Frontal cortex (tissue), 4 donors: ENCODE measurements around the gene KCNMB2. TPM values are rescaled to one million over a fixed set of nuclear protein-coding genes. Genes with fewer than 3 reads are reported as not detected.
A peak's percentile ranks its signal among the peaks of the same experiment; 100 is the strongest.
"Not testable (repeated sequence)": the region's sequence is repeated elsewhere in the genome, so short reads cannot be mapped to it uniquely, and the experiment has no call there.

ENCODE experiments used
- DNase-seq, 2 donors: peaks; one replicate each; pipeline ENCODE4 v3.0.0; 2012; ENCODE audit warnings: low spot score in 2 of 2
- FAIRE-seq: peaks from 2 replicates; lab custom pipeline; 2012; peaks lifted over from hg19 to GRCh38; lab: Jason Lieb, UNC
- total RNA-seq: library from RNA; depleted of rRNA; stranded (reverse); fragments of >200 nt; gene quantifications from one replicate; pipeline ENCODE4 v1.2.3, GENCODE V29; 2014
- donor health status: control.
- donor health status: control.
- donor health status: control.

Gene KCNMB2
- total RNA-seq, 1 donor from 2014 or later, result 15.1 TPM

DNA sequence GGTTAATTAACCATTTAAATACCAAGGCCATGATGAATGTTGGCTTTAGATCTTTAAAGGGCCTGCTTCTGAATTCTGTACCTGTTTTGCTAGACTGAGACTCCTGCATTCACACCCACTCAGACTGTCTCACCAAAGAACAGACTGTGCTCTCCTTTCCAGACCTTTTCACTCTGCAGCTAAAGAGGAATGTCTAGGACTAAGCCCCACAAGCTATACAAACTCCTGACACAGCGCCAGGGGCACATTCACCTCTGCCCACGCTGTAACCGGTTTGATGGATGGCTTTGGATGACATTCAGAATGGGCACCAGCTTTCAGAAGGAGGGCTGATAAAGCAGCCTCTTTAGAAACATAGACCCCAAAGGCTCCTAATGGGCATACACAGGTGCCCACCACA is 200.1 kb downstream of the KCNMB2 start:
- FAIRE-seq (no peak), DNase-seq (no peak)

DNA sequence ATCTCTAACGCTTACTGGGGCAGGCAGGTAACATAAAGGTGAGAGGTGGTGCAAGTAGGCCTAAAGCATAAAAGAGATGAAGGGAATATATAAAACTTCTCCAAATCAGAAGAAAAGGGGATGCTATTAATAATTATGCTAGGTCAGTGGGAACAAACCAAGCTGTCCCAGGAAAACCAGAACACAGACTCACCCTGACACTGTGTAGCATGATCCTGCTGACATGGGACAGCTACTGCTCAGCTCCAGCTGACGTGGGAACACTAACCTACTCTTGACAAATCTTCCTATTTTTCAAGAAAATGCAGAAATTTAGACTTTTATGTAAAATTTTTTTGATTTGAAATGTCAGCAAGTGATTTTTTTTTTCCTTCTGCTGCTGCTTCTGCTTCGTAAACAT is 203.5 kb downstream of the KCNMB2 start:
- FAIRE-seq (no peak), DNase-seq (no peak)

- no peak for FAIRE-seq
- no peak for DNase-seq
Observed at GRCh38 chr3:178741020-178741419, 204.8 kb downstream of the KCNMB2 start.

- DNase-seq, result no peak
- FAIRE-seq, result no peak
Observed at GRCh38 chr3:178743297-178743696, 207.1 kb downstream of the KCNMB2 start.

DNA sequence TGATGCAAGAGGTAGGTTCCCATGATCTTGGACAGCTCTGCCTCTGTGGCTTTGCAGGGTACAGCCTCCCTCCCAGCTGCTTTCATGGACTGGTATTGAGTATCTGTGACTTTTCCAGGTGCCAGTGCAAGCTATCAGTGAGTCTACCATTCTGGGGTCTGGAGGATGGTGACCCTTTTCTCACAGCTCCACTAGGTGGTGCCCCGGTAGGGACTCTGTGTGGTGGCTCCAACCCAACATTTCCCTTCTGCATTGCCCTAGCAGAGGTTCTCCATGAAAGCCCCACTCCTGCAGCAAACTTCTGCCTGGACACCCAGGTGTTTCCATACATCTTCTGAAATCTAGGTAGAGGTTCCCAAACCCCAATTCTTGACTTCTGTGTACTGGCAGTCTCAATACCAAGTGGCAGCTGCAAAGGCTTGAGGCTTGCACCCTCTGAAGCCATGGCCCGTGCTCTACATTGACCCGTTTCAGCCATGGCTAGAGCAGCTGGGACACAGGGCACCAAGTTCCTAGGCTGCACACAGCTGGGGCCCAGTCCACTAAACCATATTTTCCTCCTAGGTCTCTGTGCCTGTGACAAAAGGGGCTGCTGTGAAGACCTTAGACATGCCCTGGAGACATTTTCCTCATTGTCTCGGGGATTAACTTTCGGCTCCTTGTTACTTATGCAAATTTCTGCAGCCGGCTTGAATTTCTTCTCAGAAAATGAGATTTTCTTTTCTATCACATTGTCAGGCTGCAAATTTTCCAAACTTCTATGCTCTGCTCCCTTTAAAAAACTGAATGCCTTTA is 209.8 kb downstream of the KCNMB2 start:
- not testable (repeated sequence) for FAIRE-seq, DNase-seq

- DNase-seq (no peak), FAIRE-seq (no peak)
Observed at GRCh38 chr3:178748874-178749273, 212.6 kb downstream of the KCNMB2 start.

GRCh38 chr3:178749471-178749870 is 213.2 kb downstream of the KCNMB2 start:
- DNase-seq (no peak), FAIRE-seq (no peak)

DNA sequence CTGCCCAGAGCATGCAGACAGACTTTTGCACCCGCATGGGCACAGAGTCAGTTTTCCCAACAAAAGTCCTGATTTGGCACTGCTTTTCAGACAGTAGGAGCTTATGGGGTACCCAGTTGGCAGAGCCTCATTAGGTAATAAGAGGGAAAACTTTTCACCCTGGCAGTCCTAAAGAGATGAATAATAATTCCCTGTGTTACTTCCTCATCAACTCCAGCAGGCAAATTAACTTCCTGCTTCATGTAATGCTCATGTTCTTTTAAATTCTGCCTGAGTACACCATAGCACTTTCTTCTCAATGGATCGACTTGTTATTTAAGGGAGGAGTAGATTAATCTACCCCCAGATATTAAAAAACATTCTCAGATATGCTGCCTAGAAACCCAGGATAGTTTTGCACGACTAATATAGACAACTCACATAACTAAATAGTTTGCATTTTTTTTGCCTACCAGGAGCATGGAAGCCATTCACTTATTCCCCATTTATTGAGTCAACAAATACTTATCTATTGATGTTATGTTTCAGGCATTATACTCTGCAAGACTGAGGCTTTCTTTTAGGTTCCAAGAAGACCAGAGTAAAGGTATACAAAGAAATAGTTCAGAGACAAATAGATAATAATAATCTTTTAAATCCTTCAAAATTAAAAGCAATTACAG is 214.5 kb downstream of the KCNMB2 start:
- DNase-seq (no peak), FAIRE-seq (no peak)

- DNase-seq (no peak), FAIRE-seq (no peak)
Observed at GRCh38 chr3:178752843-178753242, 216.6 kb downstream of the KCNMB2 start.

GRCh38 chr3:178754852-178755510 is 218.7 kb downstream of the KCNMB2 start:
- FAIRE-seq (no peak), DNase-seq (no peak)

DNA sequence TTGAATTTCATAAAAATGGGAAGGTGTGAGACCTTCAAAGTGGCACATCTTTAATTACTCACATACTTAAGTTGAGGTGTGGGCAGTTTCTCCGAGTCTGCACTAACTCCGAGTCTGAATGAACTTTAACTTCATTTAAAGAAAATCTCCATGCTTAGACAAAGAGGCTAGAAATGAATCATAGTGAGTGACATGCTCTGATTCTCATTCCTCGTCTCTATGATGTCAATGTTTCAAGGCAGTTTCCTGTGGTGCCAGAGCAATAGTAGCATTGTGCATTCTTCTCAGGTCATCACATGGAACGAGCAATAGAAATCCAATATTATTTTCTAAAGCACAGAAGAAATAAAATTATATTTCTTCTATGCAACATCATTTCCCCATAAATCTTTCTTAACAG is 224.8 kb downstream of the KCNMB2 start:
- no peak for FAIRE-seq

DNA sequence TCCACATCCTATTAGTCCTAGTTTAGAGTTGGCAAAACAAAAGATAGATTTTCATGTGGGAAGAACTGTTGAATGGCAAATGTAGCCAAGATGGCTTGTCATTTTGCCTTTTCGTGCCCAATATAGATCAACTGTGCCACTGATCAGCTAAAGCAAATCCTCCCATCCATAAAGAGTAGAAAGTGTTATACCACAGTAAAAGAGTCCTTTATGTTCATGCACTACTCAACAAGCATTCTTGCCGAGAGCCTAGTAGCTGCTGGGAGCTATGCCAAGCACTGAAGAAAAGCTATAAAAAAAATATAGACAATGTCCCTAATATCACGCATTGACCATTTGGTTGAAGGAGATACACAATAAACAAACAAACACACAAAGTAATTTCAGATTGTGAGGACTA is 225.2 kb downstream of the KCNMB2 start:
- FAIRE-seq, result no peak
- no peak for DNase-seq

More for the DNA sequence above, 224.8 kb downstream of the KCNMB2 start:
- no peak for DNase-seq

DNA sequence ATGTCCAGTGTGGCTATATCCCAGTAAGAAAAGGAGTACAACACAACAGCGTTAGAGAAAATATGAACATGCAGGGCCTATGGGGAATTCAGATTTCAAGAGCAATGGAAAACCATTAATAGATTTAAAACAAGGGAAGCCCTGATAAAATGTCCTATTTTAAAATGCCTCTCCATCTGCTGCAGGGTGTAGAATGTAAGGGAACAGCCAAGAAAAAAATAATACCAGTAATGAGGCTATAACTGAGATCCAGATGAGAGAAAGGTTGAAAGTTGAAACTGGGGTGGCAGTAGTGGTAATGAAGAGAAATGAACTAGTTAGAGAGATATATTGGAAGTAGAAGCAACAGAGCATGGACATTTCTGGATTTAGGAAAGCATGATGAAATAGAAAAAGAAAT is 226.1 kb downstream of the KCNMB2 start:
- no peak for DNase-seq
- FAIRE-seq, result no peak

GRCh38 chr3:178765472-178765871 is 229.2 kb downstream of the KCNMB2 start:
- DNase-seq (no peak), FAIRE-seq (no peak)

GRCh38 chr3:178767581-178767980 is 231.3 kb downstream of the KCNMB2 start:
- FAIRE-seq, result no peak
- DNase-seq, result no peak

DNA sequence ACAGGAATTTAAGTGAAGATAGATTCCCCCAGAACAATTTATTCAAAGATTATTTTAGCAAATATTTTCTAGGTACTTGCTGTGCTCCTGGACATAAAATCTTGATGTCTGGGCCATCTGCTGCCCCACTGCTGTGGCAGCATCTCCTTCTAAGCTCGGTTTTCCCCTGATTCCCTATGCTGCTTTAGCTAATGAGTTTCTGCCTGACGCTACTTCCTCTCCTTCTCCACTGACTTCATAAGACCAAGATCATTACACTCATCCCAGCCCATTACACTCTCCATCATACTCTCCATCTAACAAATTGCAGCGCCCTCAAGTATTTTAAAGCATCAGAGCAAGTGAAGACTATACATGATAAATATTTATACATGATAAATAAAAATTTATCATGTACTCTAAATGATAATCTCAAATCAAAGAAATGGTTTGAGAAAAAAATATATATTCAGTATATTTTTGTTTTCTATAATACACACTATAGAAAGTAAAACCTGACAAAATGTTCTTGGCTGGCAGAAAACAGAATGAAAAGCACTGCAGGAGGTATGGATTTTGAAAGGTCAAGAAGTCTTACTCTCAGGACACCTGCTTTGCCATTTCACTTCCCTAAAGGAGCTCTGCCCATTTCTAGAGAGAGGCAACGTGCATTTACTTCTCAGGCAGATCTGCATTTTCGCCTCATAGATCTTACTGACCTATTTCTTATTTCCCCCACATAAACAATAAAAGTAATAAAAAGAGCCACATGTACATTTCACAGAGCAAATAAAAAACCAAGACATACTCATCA is 232.0 kb downstream of the KCNMB2 start:
- no peak for FAIRE-seq
- no peak for DNase-seq

DNA sequence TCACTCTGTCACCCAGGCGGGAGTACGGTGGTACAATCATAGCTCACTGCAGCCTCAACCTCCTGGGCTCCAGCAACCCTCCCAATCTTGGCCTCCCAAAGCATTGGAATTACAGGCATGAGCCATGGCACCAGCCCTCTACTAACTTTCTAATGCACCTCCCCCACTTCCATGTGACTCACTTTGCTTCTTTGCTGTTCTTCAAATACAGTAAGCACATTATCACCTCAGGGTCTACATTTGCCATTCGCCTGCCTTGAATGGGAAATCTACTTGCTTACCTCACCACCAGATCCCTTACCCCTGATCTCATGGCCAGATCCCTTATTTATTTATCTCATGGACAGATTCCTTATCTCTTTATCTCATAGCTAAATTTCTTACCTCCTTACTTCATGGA is 235.3 kb downstream of the KCNMB2 start:
- FAIRE-seq (no peak), DNase-seq (no peak)

DNA sequence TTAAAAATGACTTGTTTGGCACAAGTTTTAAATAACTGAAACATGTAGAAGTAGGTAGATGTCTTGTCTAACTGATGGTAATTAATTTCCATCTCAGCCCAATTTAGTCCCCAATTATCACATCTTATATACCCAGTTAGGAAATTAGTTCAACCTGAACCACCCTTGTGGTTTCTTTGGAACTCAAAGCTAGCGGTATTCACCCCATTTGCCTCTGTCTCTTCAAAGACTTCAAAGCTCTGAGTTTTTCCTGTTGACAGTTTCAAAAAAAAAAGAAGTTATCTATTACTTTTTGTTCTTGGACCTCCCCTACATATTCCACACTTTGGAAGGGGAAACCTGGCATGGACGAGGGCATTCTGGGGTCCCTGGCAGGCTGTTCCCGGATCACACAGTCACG is 236.5 kb downstream of the KCNMB2 start:
- DNase-seq (no peak), FAIRE-seq (no peak)

GRCh38 chr3:178773358-178773757 is 237.1 kb downstream of the KCNMB2 start:
- FAIRE-seq (no peak), DNase-seq (no peak)

DNA sequence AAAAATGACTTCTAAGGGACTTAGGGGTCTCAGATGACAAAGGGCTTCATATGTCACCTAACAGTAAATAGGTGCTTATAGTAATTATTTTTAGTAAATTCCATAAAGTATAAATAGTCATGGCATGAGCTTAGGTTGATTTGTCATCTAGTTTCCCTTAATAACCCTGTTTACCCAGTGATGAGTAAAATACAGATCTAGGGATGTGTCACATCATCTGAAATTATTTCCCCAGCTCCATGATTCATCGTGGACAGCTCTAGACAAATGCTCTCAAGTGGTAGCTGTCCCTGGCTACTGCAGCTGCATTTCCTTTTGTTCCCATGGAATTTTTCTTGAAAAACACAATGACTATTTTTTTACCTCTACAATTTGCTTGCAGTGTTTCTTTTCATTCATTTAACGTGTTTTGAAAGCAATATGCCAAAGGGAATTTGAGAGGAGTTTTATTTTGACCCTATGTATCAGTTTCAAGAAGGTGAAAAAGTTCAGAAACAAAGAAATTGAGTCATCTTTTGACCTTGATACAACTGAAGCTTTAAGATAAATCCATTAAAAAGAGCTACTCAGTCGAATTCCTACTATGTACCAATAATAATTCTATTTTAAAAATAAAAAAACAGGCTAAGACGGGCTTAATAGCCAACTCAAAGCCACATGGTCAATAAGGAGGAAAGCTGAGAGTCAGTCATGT is 241.6 kb downstream of the KCNMB2 start:
- peak in 1 of 2 donors; percentile 13 for DNase-seq
- no peak for FAIRE-seq
